Measurements from ENCODE around the gene SMIM27. TPM values are rescaled to one million over a fixed set of nuclear protein-coding genes. Genes with fewer than 3 reads are reported as not detected.

Gene SMIM27
- total RNA-seq, 1 donor from 2014 or later: not detected

GRCh38 chr9:32581512-32582143, 29.5 kb downstream of the SMIM27 start:
- no peak for DNase-seq (ENCODE audit: extremely low spot score in 2 of 2)
- intact Hi-C loops (cut with DNase I): no loop called here
- Histone ChIP-seq H3K36me3 (no peaks in the 10 kb centered on the region), H3K27ac (no peak overlapping the region), H3K9me3 (no peaks in the 10 kb centered on the region), H3K27me3 (no peaks in the 10 kb centered on the region), H3K4me1 (no peaks in the 10 kb centered on the region), H3K4me3 (no peak overlapping the region)
- TF ChIP-seq CTCF (IDR thresholded peaks at IDR 0.05) (peak in 1 of 3 experiments; percentile 19), POLR2AphosphoS5 (IDR thresholded peaks at IDR 0.05; ENCODE audit: insufficient read depth in 1 of 2, low read depth in 1 of 2) (no peak)

DNA sequence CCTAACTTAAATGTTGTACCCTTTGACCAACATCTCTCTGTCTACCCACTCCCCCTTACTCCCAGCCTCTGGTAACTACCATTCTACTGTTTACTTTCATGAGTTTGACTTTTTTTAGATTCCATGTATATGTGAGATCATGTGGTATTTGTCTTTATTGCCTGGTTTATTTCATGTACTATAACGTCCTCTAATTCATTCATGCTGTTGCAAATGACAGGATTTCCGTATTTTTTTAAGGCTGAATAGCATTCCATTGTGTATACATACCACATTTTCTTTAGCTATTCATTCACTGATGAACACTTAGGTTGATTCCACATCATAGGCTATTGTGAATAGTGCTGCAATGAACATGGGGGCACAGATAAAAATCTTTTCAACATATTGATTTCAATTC, 32.7 kb downstream of the SMIM27 start:
- Histone ChIP-seq H3K27me3 (no peaks in the 10 kb centered on the region), H3K4me1 (no peaks in the 10 kb centered on the region), H3K9me3 (no peaks in the 10 kb centered on the region), H3K36me3 (no peaks in the 10 kb centered on the region), H3K27ac (no peak overlapping the region), H3K4me3 (no peak overlapping the region)
- intact Hi-C loops (cut with DNase I): no loop called here
- no peak for DNase-seq (ENCODE audit: extremely low spot score in 2 of 2)
- no peak for TF ChIP-seq CTCF (IDR thresholded peaks at IDR 0.05)
- no peak for TF ChIP-seq POLR2AphosphoS5 (IDR thresholded peaks at IDR 0.05; ENCODE audit: insufficient read depth in 1 of 2, low read depth in 1 of 2)
- no peak for TF ChIP-seq POLR2A (IDR thresholded peaks at IDR 0.05)

- no peak overlapping the region for H3K4me3 ChIP-seq
- H3K4me1 ChIP-seq: no peaks in the 10 kb centered on the region
- H3K27me3 ChIP-seq: no peaks in the 10 kb centered on the region
- intact Hi-C loops (cut with DNase I): no loop called here
- H3K27ac ChIP-seq: no peak overlapping the region
- H3K9me3 ChIP-seq: no peaks in the 10 kb centered on the region
- TF ChIP-seq POLR2A (IDR thresholded peaks at IDR 0.05): no peak
- no peak for TF ChIP-seq POLR2AphosphoS5 (IDR thresholded peaks at IDR 0.05; ENCODE audit: insufficient read depth in 1 of 2, low read depth in 1 of 2)
- no peak for TF ChIP-seq CTCF (IDR thresholded peaks at IDR 0.05)
- DNase-seq (ENCODE audit: extremely low spot score in 2 of 2): no peak
- H3K36me3 ChIP-seq: no peaks in the 10 kb centered on the region
These were observed 35.8 kb downstream of the SMIM27 start for GRCh38 chr9:32587901-32588300.

- Histone ChIP-seq H3K36me3 (no peaks in the 10 kb centered on the region), H3K4me1 (no peaks in the 10 kb centered on the region), H3K27me3 (no peaks in the 10 kb centered on the region), H3K27ac (no peak overlapping the region), H3K9me3 (no peaks in the 10 kb centered on the region), H3K4me3 (no peak overlapping the region)
- no peak for DNase-seq (ENCODE audit: extremely low spot score in 2 of 2)
- intact Hi-C loops (cut with DNase I): no loop called here
- no peak for TF ChIP-seq POLR2AphosphoS5 (IDR thresholded peaks at IDR 0.05; ENCODE audit: insufficient read depth in 1 of 2, low read depth in 1 of 2)
- TF ChIP-seq CTCF (IDR thresholded peaks at IDR 0.05): peak in 1 of 3 experiments; percentile 17
- no peak for TF ChIP-seq POLR2A (IDR thresholded peaks at IDR 0.05)
These were observed 37.1 kb downstream of the SMIM27 start for GRCh38 chr9:32589083-32589723.

DNA sequence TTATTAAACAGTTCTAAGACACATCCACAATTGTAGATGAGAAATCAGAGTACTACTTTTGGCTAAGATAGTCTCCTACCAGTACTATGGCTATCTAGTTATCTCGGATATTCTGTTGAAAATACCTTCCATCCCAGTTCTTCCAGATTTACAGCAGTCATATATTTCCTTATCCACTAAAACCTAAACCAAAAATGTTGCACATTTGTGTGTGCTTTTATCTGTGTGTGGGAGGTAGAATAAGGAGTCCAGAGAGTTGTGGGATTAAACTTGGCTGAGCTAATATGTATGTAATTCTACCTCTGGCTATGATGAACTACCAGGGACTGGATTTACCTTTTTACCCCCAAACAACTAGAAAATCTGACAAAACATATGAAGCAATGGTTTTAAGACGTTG, 38.3 kb downstream of the SMIM27 start:
- intact Hi-C loops (cut with DNase I): no loop called here
- H3K9me3 ChIP-seq: no peaks in the 10 kb centered on the region
- no peaks in the 10 kb centered on the region for H3K27me3 ChIP-seq
- H3K36me3 ChIP-seq: no peaks in the 10 kb centered on the region
- no peak overlapping the region for H3K27ac ChIP-seq
- no peaks in the 10 kb centered on the region for H3K4me1 ChIP-seq
- TF ChIP-seq POLR2A (IDR thresholded peaks at IDR 0.05) (no peak), POLR2AphosphoS5 (IDR thresholded peaks at IDR 0.05; ENCODE audit: insufficient read depth in 1 of 2, low read depth in 1 of 2) (no peak), CTCF (IDR thresholded peaks at IDR 0.05) (no peak)
- no peak for DNase-seq (ENCODE audit: extremely low spot score in 2 of 2)
- H3K4me3 ChIP-seq: no peak overlapping the region

Data from vagina (tissue), 2 donors.